HG02623 (cell line): ENCODE data around the gene ANKRD23.
"Not testable (repeated sequence)": the region's sequence is repeated elsewhere in the genome, so short reads cannot be mapped to it uniquely, and the experiment has no call there.

Experiments
- ATAC-seq: cut with Tn5 transposase; IDR thresholded peaks from one replicate; pipeline ENCODE4 v1.9.1; 2021; ENCODE audit warnings: moderate library complexity; ENCODE audit not compliant: unreplicated experiment

Gene ANKRD23

DNA sequence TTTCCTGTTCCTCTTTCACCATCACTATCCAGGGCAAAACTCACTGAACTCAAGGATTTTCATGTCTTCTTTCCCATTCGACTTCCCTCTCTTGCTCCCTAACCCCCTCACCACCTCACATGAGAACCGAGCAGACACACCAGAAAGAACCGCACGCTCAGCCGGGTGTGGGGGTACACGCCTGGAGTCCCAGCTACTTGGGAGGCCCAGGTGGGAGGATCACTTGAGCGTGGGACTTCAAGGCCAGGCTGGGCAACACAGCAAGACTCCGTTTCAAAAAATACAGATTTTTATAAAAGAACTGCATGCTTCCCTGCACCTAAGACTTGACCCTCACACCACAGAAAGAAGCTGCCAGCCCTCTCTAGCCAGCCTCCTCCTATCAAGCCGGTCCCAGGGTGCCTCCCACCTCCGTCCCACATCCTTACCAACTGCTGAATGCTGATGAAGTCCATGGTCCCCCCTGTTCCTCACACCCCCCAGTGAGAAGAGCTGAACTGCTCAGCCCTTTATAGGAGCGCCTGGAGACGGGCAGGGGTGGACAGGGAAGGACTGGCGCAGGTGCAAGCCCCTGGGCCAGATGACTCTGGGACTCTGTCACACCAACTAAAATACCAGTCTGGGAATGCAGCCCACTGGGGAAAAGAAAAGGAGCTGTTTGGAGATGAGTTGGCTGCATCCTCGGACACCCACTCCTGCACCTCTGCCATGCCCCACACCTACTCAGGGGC, at the start of gene ANKRD23:
Gene ANKRD23, minus strand, starts transcription at position 484 of the 731 bp plus-strand sequence. Its CDS starts 29 bp downstream, at position 455.
- no peak for ATAC-seq

DNA sequence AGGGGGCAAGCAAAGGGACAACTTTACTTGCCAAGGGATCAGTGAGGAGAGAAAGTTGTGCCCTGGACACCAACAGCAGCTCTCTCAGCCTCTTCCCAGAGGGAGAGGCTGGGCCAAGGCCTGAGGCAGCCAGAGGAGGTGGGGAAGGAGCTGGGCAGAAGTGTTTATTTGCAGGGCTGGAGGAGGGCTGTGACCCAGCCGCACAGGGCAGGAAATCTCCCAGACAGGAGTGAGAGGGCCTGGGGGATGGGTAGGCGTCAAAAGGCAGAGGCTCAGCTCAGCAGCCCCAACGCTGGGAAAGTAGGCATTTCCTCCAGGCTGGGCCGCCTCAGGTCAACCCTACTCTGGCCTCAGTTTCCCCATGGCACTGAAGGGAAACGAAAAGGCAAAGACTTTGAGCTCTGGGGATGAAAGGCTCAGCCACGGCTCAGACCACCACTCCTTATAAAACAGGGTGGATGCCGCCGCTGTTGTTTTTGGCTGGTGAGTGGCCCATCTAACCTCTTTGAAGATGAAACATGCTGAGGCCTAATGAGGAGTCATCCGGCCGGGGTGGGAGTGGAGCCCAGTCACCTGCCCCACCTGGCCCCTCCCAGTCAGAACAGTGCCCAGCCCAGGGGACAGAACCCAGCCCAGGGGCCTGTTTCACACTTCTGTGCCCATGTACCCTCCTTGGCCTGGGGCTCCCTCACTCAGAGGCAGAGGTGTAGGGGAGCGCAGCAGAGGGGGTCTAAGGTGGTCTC, 47.9 kb upstream of the ANKRD23 start:
- ATAC-seq = no peak

DNA sequence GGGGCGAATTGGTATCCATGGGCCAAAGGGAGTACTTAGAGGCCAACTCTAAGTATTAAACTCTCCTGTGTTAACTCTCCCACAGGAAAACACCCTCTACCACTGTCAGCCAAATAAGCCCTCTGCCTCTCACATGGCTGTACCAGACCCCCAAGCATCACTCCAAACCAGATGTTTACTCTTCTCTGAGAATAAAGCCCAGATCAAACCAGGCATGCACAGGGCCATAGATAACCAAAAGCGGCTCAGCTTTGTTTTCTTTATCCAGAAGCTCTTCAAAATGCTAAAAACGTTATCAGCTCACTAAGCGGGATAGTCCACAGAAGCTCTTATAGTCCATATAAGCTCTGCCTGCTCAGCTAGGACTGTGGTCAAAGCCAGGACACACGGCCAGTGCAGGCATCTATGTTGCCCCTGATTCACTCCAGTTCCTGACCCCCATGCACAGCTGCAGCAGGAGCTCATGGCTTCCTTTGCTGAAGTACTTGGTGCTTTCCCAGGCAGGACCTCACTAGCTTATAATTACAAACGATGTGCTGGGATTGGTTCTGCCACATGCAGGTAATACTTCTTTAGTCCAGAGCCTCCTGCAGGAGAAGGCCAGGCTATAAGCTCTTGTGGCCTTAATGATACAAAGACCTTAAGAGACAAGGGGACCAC, 47.0 kb upstream of the ANKRD23 start:
- no peak for ATAC-seq

DNA sequence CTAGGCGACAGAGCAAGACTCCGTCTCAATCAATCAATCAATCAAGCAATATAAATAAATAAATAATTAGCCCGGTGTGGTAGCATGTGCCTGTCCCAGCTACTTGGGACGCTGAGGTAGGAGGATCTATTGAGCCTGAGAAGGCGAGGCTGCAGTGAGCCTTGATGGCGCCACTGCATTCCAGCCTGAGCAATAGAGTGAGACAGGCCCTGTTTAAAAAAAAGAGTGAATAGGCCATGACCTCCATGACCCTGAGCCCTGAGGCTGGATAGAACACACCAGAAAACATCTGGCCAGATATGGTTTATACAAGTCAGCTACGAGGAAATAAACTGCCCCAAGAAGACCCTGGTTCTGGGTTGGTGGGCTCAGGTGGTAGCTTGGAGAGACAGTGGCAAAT, 46.4 kb upstream of the ANKRD23 start:
- ATAC-seq = no peak

DNA sequence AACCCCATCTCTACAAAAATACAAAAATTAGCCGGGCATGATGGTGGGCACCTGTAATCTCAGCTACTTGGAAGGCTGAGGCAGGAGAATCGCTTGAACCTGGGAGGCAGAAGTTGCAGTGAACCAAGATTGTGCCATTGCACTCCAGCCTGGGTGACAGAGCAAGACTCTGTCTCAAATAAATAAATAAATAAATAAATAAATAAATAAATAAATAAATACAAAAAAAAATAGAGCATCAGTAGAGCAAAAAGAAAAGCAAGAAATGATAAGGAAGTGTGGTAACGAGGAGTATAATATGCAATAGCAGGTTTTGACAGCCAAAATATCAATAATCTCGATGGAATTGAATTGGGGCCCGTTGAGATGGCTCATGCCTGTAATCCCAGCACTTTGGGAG, 45.7 kb upstream of the ANKRD23 start:
- ATAC-seq = not testable (repeated sequence)

DNA sequence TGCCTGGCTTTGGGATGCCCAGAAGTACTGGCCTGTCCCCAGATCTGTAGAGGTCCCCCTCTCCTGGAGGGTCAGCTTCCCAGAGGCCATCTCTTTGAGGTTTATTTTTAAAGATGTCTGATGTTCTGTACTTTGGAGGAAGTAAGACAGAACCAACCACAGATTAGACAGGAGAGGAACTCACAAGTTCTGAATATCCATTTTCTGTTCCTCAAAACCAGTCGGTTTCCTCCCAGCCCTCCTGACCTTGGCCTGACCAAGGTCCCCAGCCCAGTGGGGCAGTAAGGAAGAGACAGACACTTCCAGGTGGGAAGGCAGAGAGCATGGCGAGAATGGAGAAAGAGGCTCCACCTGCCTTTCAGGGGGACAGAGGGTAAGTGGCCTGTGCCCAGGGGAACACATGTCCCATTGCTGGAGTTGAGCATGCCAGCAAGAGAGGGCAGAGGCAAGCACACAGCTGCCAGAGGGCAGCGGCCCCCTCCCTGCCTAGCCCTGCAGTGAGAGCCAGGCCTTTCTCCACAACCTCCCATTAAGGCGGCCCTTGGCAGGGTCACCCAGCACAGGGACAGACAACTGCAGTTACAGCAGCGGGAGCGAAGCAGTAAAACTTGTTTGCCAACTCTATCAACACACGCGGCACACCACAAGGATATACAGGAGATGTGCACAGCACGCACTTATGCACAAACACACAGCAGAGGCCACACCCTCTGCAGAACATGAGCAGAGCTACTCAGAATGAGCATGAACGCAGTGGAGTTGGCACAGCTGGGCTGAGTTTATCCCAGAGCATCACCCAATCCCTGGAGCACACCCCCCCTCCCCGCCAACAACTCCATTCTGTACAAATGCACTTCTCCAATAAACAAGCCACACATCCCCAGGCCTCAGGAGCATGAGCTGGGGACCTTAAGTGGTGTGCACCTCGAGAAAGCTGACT, 44.5 kb upstream of the ANKRD23 start:
- no peak for ATAC-seq

DNA sequence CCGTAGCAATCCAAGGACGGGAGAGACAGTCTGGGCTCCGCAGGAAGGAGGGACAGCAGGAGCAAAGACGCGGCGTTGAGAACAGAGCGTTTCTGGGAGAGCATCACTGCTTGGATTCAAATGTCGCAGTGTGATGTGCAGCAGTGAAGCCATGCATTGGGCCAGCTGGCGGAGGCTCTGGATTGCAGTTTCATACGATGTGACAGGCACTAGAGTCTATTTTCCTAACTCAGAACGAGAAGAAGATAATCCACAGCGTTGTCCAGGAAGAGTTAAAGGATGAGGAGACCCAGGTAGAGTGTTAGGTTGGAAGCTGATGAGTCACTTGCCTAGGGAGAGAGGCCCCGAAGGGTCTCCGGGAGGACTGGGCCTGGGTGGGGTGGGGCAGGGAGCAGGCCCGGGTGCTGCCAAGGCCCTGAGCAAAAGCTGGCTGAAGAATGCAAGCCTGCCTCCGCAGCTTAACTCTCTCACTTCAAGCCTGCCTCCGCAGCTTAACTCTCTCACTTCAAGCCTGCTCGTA, 43.7 kb upstream of the ANKRD23 start:
- ATAC-seq = no peak

DNA sequence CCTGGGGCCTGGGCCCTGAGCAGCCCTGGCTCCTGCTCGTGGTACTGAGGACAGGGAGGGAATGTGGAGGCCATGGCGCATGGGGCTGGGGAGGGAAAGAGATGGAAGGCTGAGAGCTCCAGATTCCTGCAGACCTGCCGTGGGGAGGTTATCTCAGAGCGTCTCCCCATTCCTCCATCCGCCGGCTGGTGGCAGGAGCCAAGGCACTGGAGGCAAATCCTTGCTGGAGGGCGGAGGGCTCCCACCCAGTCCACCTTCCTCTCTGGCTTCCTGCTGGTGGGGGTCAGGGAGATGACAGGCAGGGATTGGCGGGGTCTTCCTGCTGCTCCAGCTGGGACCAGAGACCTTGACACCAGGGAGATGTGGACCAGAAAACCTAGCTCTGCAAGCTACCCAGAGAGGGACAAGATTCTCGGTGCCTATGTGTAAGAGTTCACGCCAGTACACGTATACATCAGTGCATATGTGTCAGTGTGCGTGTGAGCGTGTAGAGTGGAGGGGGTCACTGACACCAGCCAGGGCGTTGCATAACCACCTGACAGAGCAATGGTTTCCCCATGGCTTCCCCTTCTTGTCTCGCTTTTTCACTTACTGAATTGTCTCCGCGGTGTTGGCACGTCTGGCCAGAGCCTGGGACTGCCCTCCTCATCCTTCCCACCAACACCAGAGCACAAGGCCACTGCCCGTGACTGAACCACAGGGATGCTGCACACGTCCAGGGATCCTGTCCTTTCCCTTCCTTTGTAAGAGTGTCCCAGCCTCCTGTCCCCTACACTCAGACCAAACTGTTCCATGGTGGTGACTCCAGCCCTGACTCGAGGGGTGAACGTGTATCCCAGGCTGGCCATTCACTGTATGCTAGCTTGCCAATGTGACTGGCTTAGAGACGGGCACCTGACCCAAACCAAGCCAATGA, 41.9 kb upstream of the ANKRD23 start:
- no peak for ATAC-seq

DNA sequence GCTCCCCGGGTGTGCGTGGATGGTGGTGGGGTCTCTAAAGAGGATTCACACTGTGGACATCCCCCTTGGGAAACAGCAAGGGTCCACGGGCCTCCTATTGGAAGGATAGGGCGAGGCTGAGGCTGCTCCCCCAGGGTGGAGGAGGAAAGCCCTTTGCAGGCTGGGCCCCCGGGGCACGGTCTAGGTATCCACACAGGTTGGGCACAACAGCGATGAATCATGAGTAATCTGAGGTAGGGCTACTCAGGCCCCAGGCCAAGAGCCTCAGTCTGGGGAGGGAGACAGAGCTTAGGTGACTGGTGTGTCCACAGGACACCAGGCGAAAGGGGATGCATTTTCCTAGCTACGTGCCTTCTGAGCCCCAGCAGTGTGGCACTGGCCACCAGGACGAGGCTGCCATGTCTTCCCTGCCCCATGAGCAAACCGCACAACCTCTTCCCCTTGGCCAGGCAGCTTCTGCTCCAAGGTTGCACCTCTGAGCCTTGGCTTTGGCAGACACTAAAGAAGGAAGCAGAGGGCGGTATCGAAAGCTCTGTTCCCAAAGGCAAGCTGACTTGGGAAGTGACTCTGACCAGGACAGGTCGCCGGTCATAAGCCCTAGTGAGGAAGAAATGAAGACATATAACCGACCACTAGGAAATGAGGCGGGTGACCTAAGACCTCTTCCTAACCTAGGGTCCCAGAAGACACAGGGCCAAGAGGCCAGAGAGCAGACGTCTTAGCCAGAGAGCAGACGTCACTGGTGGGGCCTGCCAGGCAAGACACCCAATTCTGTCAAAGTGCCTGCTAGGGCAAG, 40.7 kb upstream of the ANKRD23 start:
- ATAC-seq = no peak

DNA sequence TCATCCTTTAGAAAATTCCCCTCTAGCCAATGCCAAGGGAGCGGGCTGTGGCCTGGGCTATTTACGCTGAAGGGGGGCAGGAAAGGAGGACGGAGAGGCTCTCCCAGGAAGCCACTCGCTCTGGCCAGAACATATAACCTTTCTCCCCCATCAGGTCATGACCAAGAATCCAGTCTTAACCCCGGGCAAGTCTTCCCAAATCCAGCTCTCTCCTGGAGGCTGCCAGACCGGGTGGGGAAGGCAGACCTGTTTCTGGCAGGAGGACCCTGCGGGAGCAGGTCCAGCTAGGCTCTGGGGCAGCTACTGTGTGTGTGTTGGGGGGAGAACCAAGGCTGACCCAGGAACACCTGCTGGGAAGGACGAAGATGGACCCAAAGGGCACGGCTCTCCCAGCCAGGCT, 39.5 kb upstream of the ANKRD23 start:
- ATAC-seq = no peak

DNA sequence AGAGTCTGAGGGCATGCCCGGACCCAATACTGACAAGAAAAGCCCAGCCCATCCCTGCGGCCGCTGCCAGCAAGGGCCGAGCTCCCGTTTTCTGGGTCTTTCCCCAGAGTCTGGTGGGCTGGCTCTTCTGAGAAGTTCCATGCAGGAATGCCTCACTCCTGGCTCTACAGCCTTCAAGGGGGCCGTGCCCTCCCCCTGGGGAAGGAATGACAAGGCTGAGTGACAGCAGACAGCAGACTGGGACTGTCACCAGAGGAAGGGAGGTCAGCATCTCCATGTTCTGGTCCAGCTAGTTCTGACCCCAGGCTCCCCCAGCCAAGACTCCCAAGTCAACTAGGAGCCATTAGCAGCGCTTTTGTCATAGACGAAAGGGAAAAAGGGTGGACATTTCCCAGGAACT, 39.1 kb upstream of the ANKRD23 start:
- no peak for ATAC-seq

DNA sequence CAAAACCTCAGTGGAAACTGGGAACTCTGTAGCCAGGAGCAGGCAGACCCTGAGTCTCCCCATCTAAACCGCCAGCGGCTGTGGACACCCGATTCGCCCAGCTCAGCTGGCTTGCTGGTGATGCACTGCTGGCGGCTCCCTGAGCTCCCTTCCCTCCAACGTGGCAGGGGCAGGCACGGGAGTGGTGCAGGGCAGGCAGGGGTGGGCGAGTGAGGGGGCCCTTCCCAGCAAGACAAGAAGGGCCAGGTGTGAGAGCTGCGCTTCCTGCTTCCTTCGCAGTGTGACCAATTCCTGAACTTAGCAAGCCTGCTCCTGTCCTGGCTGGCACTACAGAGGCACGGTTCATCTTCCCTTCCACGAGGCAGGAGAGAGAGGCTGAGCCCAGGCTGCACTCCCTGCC, 38.4 kb upstream of the ANKRD23 start:
- ATAC-seq = no peak

DNA sequence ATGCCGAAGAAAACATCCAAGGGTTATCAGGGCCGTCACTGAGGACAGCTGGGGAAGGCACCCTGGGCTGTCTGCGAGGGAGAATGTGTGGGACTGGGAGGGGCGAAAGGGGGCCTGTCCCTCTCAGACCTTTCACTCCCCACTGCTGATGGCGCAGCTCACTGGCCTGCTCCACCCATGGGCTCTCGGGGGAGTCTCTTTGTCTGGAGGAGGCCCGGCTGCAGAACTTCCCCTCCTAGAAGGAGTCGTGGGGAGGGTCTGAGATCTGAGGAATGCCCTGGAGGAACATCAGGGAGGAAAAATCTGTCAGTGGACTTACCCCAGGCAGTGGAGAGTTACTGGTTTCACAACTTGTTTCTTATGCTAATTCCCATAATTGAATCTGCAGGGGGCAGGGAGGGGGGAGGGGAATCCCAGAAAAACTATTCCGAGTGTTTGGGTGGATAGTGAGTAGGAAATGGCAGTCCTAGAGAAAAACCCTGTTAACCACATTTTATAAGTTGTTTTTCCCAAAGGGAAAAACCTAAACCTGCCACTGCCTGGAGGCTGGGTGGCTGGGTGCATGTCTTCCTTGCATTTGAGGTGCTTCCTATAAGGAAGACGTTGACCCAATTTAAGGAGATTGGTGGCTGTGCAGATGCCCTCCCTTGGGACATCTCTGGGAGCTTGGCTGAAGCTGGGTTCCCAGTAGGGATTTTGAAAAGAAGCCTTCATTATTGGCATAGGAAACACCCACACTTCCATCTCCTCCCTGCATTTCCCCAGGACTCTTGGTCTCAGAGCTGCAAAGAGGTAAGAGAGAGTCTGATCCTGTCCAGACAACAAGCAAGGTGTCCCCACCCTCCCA, 37.8 kb upstream of the ANKRD23 start:
- ATAC-seq = no peak

DNA sequence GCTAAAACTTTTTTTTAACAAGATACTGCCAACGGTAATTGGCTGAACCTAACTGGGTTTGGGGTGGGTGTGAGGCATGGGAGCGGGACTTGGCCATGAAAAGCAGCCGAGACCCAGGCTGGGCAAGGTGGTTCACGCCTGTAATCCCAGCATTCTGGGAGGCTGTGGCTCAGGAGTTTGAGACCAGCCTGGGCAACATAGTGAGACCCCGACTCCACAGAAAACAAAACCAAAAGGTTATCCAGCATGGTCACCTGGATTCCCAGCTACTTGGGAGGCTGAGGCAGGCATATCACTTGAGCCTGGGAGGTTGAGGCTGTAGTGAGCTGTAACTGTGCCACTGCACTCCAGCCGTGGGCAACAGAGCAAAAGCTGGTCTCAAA, 37.1 kb upstream of the ANKRD23 start:
- no peak for ATAC-seq

DNA sequence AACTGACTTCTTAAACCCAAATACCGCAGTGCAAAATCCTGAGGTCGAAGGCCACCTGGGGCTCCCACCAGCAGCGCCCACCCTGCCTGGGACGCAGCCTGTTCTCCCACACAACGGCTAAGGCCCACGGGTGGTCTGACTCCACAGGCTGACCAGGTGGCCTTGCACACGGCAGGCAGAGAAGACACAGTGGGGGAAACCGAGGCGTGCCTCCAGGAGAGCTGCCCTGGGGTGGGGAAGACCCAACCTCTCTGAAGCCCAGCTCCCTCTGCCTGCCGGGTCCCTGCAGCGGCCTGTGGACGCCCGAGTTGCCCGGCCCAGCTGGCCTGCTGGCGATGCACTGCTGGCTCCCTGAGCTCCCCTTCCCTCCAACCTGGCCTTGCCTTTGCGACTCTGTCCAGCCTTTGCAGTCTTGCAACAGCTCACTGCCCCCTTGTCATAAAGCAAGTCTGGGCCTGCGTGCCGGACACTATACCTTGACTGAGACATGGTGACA, 35.8 kb upstream of the ANKRD23 start:
- ATAC-seq = no peak

DNA sequence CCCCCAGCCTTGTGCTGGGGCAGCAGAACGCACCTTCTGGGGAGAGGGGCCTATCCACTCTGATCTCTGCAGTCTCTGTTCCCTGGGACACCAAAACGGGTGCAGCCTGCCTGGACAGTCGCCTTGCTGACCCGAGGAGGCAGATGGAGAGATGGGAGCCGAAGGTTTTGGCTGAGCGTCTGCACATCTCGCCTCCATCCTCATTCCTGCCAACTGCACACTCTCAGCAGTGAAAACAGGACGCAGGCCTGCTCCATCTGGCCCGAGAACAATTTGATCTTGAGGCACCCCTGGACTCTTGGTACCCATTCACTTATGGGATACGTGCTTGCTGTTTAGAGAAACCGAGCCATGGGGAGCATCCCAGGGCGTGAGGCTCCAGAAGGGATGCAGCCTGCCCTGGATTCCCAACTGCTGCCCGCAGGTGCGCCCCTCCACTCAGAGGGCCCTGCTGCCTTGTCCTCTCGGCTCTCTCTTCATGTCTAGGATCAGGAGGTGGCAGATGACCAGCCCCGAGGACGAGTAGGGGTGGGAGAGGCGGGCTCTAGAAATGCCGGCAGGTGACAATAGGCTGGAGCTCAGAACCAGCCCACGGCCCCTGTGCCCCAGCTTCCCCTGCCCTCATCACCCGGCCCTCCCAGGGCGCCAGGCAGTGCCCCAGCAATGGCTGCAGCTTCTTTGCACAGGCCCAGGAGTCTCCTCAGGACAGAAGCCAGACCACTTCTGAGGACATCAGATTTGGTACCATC, 35.1 kb upstream of the ANKRD23 start:
- no peak for ATAC-seq

DNA sequence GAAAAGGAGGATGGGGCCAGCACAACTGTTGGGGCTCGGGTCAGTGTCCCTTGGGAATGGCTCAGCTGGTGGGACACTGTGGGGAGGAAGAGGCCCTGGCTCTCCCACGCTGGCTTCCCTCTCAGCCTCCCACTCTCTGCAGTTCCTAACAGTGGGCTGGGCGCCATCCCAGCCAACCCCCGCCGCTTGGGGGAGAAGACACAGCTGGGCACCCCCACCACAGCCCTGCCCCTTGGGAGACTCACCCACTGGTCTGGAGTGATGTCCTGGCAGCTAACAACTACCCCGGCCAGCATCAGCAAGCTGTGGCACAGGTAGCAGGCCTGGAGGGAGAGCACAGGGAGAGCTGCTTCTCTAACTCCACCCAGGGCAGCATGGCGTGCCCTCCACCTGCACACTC, 34.4 kb upstream of the ANKRD23 start:
- no peak for ATAC-seq
